SK-N-SH treated with all-trans-retinoic acid at 6 μM for 48 hours (cell line): ENCODE results near the gene C8B.

Experiments
- ESRRG ChIP-seq: fragments of 250-450 bp; sonication (Bioruptor Pico); IDR thresholded peaks from 2 replicates; pipeline ENCODE4 v1.6.1; 2021; ENCODE audit warnings: mild to moderate bottlenecking
- SNAI2 ChIP-seq: fragments of 250-450 bp; sonication (Bioruptor Pico); IDR thresholded peaks from 2 replicates; pipeline ENCODE4 v1.5.0; 2020; ENCODE audit warnings: mild to moderate bottlenecking, moderate library complexity
- TCF4 ChIP-seq: fragments of 250-450 bp; sonication (Bioruptor Pico); IDR thresholded peaks from 2 replicates; pipeline ENCODE4 v1.8.0; 2021; ENCODE audit warnings: mild to moderate bottlenecking, moderate library complexity, borderline replicate concordance
- TSHZ2 ChIP-seq: fragments of 250-450 bp; sonication (Bioruptor Pico); IDR thresholded peaks from 2 replicates; pipeline ENCODE4 v1.5.0; 2020; ENCODE audit warnings: mild to moderate bottlenecking, moderate library complexity
- ZFP3 ChIP-seq: fragments of 250-450 bp; sonication (Bioruptor Pico); IDR thresholded peaks from 2 replicates; pipeline ENCODE4 v1.5.0; 2020; ENCODE audit warnings: mild to moderate bottlenecking, moderate library complexity

Gene C8B

GRCh38 chr1:56880774-56881173 lies 85.0 kb downstream of the C8B start (continued):
- TF ChIP-seq TSHZ2 (no peak), TCF4 (CRISPR knock-in tag) (no peak), ESRRG (CRISPR knock-in tag) (no peak), SNAI2 (CRISPR knock-in tag) (no peak), ZFP3 (CRISPR knock-in tag) (no peak)
